A204.1 (cell line): ENCODE measurements around the gene CDK6.
A peak's percentile ranks its signal among the peaks of the same experiment; 100 is the strongest.

Source experiments
- FAIRE-seq: peaks from 2 replicates; lab custom pipeline; 2012; peaks lifted over from hg19 to GRCh38; lab: Jason Lieb, UNC

Gene CDK6

GRCh38 chr7:92845736-92846135, 9.4 kb upstream of the CDK6 start:
- no peak for FAIRE-seq

DNA sequence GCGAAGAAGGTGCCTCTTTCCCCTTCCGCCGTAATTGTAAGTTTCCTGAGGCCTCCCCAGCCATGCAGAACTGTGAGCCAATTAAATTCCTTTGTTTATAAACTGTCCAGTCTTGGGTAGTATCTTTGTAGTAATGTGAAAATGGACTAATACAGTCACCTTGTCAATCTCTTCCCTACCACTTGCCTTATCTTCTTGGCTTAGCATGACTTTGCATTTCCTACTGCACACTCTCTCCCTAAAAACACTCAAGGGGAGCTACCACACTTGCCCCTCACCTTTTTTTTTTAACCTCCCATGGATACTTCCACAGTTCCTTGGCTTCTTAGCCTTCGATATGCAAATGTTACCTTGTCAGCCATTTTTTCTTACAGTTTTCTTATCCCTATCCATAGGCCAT, 7.4 kb upstream of the CDK6 start:
- no peak for FAIRE-seq

GRCh38 chr7:92843034-92843760, 6.8 kb upstream of the CDK6 start:
- no peak for FAIRE-seq

- FAIRE-seq: no peak
Observed at GRCh38 chr7:92841192-92841591, 4.8 kb upstream of the CDK6 start.

DNA sequence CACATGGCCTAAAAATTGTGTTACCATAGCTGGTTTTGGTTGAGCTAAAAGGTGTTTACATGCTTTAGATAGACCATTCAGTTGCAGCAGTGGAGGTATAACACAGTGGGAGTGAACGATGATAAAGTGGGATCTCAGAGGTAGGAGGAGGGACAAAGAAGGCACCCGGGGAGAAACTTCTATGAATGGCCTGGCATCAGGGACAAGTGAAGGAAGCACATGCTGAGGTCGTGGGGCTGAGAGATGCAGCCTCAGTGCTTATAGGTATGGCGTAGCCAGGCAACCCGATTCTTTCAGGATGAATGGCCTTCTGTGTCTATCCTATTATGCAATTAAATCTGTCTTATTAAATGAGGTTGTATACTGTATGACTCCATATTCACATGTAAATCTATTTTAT, 3.9 kb upstream of the CDK6 start:
- FAIRE-seq: no peak

DNA sequence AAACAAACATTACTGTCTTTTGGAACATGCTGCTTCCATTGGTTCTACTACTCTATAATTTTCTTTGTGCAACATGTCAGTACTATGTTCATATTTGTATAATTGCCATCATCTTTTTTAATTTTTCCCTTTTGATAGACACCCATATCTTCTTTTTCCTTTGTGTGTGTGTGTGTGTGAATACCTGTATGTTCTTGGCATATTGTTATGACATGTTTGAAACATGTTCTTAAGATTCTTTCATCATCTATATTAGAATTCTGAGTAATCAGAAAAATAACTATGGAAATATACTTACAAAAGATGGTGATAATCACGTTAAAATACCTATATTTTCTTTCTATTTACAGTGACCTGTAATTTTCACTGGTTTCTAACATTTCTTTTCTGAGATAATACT, 3.5 kb upstream of the CDK6 start:
- FAIRE-seq: no peak

GRCh38 chr7:92838934-92839333, 2.6 kb upstream of the CDK6 start:
- no peak for FAIRE-seq

GRCh38 chr7:92837000-92837749, 802 bp upstream of the CDK6 start:
- FAIRE-seq: no peak

GRCh38 chr7:92835851-92836488, 403 bp downstream of the CDK6 start:
- FAIRE-seq: no peak

- FAIRE-seq: no peak
Observed at GRCh38 chr7:92835261-92835850, 1.0 kb downstream of the CDK6 start.

- no peak for FAIRE-seq
Observed at GRCh38 chr7:92834507-92835260, 1.7 kb downstream of the CDK6 start.

DNA sequence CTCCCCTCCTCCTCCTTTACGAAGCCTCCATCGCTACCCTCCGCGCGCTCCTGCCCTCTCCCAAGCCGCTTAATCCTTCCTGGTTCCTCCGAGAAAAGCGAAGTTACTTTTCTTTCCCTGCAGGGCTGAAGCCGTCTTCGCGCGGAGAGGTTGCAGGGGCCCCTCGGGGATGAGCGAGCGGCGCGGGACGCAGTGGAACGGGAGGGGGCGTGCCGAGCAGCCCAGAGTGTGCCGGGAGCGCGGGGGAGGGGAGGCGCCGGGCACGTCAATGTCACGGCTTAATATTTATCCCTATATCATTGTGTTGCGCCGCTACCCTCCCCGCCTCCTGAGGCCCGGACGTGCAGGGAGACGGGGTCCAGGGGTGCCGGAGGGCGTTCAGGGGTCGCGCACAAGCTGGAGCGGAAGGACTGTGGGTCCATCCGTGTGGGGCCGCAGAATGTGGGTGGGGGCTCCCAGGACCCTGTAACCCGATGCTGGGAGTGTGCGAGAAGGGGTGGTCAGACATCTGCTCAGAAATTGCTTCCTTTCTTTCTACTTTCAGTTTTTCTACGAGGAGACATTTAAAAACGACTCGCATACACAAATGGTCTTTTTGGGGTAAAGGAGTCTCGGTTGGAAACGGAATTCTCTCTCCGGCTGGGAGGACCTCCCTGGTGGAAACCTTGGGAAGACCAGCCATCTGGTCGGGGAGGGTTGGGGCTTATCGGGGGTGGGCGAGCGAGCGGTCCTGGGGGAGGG, 2.4 kb downstream of the CDK6 start:
- FAIRE-seq: no peak

- no peak for FAIRE-seq
Observed at GRCh38 chr7:92833024-92833765, 3.2 kb downstream of the CDK6 start.

DNA sequence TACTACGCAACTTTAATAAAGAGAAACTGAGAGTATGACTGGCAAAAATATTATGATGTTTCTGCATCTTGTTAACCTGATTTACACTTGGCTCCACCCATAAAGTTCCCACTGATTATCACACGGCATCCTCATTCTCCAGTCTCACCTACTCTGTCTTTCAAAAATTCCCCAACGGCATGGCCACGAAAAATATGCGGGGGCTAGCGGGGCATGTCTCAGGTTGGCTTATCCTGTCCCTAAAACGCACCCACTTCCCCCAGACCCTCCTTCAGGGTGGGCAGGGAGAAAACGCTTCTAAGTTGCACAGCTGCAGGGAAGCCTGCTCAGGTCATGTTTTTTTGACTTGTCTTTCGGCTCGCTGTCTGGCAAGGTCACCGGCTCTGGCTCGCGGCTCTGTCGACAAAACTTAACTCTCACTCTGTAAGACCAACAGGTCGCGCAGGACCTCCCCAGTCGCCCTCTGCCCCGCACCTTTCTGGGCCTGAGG, 3.8 kb downstream of the CDK6 start:
- no peak for FAIRE-seq

DNA sequence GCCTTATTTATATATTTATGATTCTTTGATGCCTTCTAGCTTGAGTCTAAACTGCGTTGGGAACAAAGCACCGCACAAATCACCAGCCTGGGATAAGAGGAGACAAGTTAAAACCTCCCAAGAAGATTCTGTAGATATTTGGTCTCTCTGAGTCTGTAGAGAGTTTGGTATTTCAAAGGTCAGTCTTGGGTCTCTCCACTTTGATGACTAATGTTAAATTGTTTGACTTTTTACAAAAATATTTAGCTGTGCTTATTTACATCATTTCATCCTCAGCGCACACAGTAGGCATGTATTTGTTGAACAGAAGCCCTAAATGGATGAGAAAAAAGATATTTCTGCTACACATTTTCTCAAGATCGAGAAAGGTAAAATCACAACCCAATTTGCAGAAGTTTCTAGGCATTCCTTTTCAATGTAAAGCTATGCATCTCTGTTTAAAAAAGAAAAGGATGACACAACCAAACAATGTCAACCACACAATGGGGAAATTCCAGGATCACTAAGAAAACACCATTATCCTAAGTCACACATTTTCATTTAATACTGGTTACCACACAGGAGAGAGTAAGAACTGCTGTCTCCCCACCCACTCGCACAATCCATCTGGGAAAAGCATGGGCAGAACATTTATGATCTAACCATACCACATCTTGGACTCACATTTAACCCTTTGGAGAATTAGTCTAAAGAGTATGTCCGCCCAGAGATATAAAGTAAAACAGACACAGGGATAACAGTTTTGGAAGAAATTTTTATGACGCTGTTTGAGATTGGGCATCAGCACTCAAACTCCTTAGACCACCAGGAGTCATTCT, 4.4 kb downstream of the CDK6 start:
- FAIRE-seq: no peak

- FAIRE-seq: no peak
Observed at GRCh38 chr7:92830532-92831110, 5.8 kb downstream of the CDK6 start.

DNA sequence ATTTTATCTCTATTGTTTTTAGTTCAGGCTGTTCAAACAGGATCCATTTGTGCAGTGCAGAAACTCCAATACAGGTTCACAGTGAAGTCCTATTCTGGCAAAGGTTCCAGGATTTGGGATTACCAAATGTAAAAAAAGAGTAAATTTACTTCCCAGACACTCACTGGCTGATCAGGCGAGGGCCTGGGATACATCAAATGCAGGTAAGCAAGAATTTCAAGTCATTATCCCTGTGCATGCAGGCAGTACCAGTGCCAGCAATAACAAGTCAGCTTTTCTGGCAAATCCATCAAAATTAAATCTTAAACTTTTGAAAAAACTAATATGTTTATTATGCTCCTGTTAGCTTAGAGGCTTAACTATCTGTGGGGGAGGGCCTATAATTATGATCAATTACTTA, 6.3 kb downstream of the CDK6 start:
- FAIRE-seq: peak; percentile 57

DNA sequence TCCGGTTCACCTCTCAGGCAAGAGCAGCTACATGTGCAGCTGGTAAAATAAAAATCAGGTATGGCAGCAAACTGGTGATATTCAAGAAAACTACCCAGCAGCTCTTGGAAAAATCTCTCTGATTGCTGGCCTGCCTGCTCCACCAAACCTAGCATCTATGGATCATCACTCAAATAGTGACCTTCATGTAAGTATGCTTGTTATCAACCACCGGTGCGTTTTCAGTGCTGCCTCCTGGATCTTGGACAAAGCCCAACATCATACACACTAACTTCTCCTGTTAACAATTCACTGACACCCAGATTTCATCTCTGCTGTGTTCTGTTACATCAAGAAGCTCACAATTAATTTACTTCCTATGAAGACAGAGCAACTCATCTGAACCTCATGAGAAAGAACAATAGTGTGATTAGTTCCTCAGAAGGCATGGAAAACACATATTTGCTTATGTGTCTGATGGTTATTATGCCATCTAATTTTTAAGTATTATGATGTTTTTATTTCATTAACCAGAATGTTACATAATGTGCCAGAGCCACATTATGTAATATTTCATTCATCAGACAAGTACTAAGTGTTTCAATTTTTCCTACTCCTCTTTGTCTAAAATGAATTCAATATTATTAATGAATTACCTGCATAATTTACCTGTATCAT, 8.8 kb downstream of the CDK6 start:
- FAIRE-seq: no peak
